Progenitor cell of endocrine pancreas (in vitro differentiated cells): ENCODE results near the gene CENPH. TPM values are rescaled to one million over a fixed set of nuclear protein-coding genes. Genes with fewer than 3 reads are reported as not detected.
A peak's percentile ranks its signal among the peaks of the same experiment; 100 is the strongest.
"Not testable (repeated sequence)": the region's sequence is repeated elsewhere in the genome, so short reads cannot be mapped to it uniquely, and the experiment has no call there.

Experiments
- DNase-seq: peaks from one replicate; pipeline ENCODE4 v3.0.0; 2021; ENCODE audit warnings: low spot score; ENCODE audit not compliant: unreplicated experiment
- H3K27ac Mint-ChIP-seq: 2 replicates; pipeline ENCODE4 v1.8.0; 2021; ENCODE audit warnings: mild to moderate bottlenecking, moderate library complexity, mixed read lengths
- H3K27me3 Mint-ChIP-seq: 2 replicates; pipeline ENCODE4 v1.8.0; 2021; ENCODE audit warnings: mixed read lengths
- H3K36me3 Mint-ChIP-seq: 2 replicates; pipeline ENCODE4 v1.8.0; 2022; ENCODE audit warnings: mixed read lengths; ENCODE audit not compliant: insufficient read depth
- H3K4me1 Mint-ChIP-seq: 2 replicates; pipeline ENCODE4 v1.8.0; 2021; ENCODE audit warnings: low read depth, mixed read lengths
- H3K4me3 Mint-ChIP-seq: 2 replicates; pipeline ENCODE4 v1.8.0; 2021; ENCODE audit warnings: low read depth, mild to moderate bottlenecking, moderate library complexity, mixed read lengths
- H3K9me3 Mint-ChIP-seq: 2 replicates; pipeline ENCODE4 v1.8.0; 2021; ENCODE audit warnings: low read depth, mixed read lengths
- CTCF ChIP-seq: fragments of 200-600 bp; sonication (generic); IDR thresholded peaks from one replicate; pipeline ENCODE4 v1.5.0; 2021; ENCODE audit warnings: antibody characterized with exemption, mild to moderate bottlenecking; ENCODE audit not compliant: unreplicated experiment
- long read RNA-seq: library from polyadenylated mRNA; unstranded; transcript quantifications from one replicate; pipeline ENCODE4 v2.0.0, GENCODE V29; 2020
- total RNA-seq: library from RNA; stranded (reverse); gene quantifications from 2 replicates; pipeline ENCODE4 v1.2.1, GENCODE V29; 2021

Gene CENPH
- 22.2 and 23.8 TPM in 2 replicates for total RNA-seq
- long read RNA-seq, partial matches to known transcripts, result 1 of 8 reads
- long read RNA-seq, other reads (novel, unspliced or antisense), result 2 of 8 reads

- peak within 1 kb of the TSS; percentile 97 for H3K4me3 Mint-ChIP-seq
- H3K36me3 Mint-ChIP-seq, result no peaks in the 10 kb centered on the region
- H3K27ac Mint-ChIP-seq, result peak within 1 kb of the TSS; percentile 98
- H3K4me1 Mint-ChIP-seq, result peaks cover 3% of the 10 kb centered on the region
- TF ChIP-seq CTCF, result no peak
- no peaks in the 10 kb centered on the region for H3K9me3 Mint-ChIP-seq
- DNase-seq, result peak; percentile 85
- no peaks in the 10 kb centered on the region for H3K27me3 Mint-ChIP-seq
Measured at GRCh38 chr5:69189162-69190086, at the start of gene CENPH. Gene CENPH (plus strand): TSS chr5:69189583. CDS start chr5:69189635, 52 bp downstream.

- not testable (repeated sequence) for H3K4me1 Mint-ChIP-seq, H3K4me3 Mint-ChIP-seq, DNase-seq, H3K27ac Mint-ChIP-seq, H3K27me3 Mint-ChIP-seq, H3K36me3 Mint-ChIP-seq
- peaks cover 18% of the 10 kb centered on the region for H3K9me3 Mint-ChIP-seq
Measured at GRCh38 chr5:69140239-69140638, 49.1 kb upstream of the CENPH start.

GRCh38 chr5:69140827-69141226 is 48.6 kb upstream of the CENPH start:
- Mint-ChIP-seq H3K4me3 (no peak overlapping the region), H3K36me3 (peaks cover 2% of the 10 kb centered on the region), H3K9me3 (peaks cover 18% of the 10 kb centered on the region), H3K27ac (no peak overlapping the region), H3K4me1 (no peaks in the 10 kb centered on the region), H3K27me3 (no peaks in the 10 kb centered on the region)
- TF ChIP-seq CTCF, result no peak
- no peak for DNase-seq

- H3K27ac Mint-ChIP-seq, result peak overlapping the region; percentile 82
- not testable (repeated sequence) for H3K4me3 Mint-ChIP-seq, DNase-seq
Measured at GRCh38 chr5:69148576-69148975, 40.8 kb upstream of the CENPH start.

GRCh38 chr5:69148981-69149675 is 40.3 kb upstream of the CENPH start:
- no peak for DNase-seq
- no peak overlapping the region for H3K4me3 Mint-ChIP-seq
- no peak for TF ChIP-seq CTCF
- no peaks in the 10 kb centered on the region for H3K9me3 Mint-ChIP-seq
- no peaks in the 10 kb centered on the region for H3K4me1 Mint-ChIP-seq
- H3K36me3 Mint-ChIP-seq, result no peaks in the 10 kb centered on the region
- peak overlapping the region; percentile 82 for H3K27ac Mint-ChIP-seq
- H3K27me3 Mint-ChIP-seq, result no peaks in the 10 kb centered on the region

More at GRCh38 chr5:69148576-69148975, 40.8 kb upstream of the CENPH start:
- not testable (repeated sequence) for H3K9me3 Mint-ChIP-seq, H3K36me3 Mint-ChIP-seq, H3K27me3 Mint-ChIP-seq, H3K4me1 Mint-ChIP-seq

- Mint-ChIP-seq H3K36me3 (no peaks in the 10 kb centered on the region), H3K4me3 (no peak overlapping the region), H3K4me1 (no peaks in the 10 kb centered on the region), H3K27ac (no peak overlapping the region), H3K27me3 (no peaks in the 10 kb centered on the region), H3K9me3 (no peaks in the 10 kb centered on the region)
- TF ChIP-seq CTCF, result no peak
- no peak for DNase-seq
Measured at GRCh38 chr5:69149676-69150010, 39.7 kb upstream of the CENPH start.
